ENCODE data around the gene TWIST1. TPM values are rescaled to one million over a fixed set of nuclear protein-coding genes. Genes with fewer than 3 reads are reported as not detected.

Gene TWIST1
- total and polyA plus RNA-seq, 2 donors from 2014 or later: 1.3 to 1.7 TPM

DNA sequence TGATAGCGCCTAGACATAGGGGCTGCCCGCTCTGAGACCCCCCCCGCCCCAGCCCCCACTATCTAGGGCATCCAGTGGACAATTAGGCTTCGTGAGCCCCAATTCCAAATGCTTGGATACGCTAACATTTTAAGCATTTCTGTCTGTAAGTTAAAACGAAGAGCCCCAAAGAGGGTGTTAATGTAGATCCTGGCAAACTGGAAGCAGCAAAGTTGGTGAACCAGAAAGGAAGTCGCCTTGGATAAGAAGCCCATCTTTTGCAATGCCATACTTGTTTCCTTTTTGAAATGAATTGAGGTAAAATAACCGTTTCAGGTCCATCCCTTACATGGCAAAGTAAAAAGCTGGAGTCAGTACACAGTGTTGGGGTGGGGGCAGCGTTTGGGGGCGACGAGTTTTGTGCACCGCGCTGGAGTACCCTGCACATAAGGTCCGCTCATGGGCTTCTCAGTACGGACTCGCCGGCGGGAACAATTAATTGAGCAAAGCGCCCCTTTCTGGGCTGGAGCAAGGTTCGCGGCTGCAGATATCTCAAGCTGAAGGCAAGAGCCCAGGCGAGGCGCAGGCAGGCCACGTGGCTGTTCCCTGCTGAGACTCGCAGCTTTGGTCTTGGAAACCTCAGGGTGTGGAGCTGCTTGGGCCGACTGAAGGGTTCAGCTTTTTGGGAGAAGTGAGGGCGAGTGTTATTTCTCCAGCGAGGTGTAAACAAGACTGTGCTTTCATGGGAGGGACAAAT, 1.4 kb upstream of the TWIST1 start:
- Histone ChIP-seq H3K4me1 (ENCODE audit: control insufficient read depth in 2 of 3, insufficient read depth in 2 of 3, low read depth in 1 of 3, low read length in 3 of 3) (peaks cover 0 to 6% (median 0%) of the 10 kb centered on the region in 3 donors), H3K27ac (ENCODE audit: low read depth in 2 of 2, low read length in 2 of 2) (no peak overlapping the region), H3K9ac (ENCODE audit: low read length in 3 of 3) (no peak overlapping the region), H3K36me3 (ENCODE audit: control insufficient read depth in 2 of 3, insufficient read depth in 3 of 3, low read length in 3 of 3) (no peaks in the 10 kb centered on the region), H3K27me3 (ENCODE audit: control insufficient read depth, insufficient read depth, low read length) (peaks cover 43% of the 10 kb centered on the region), H3K4me3 (ENCODE audit: low read length in 3 of 3) (no peak overlapping the region), H3K9me3 (ENCODE audit: control insufficient read depth in 2 of 3, insufficient read depth in 1 of 3, low read length in 3 of 3) (no peaks in the 10 kb centered on the region)
- FAIRE-seq: no peak
- no peak for TF ChIP-seq CTCF (IDR thresholded peaks at IDR 0.05; ENCODE audit: borderline replicate concordance, extremely low read depth, insufficient read depth)
- DNase-seq: peak in 3 of 5 donors; percentile 27 to 50 (median 42)
- intact Hi-C loops (cut with DNase I): no loop called here

- no peak for TF ChIP-seq CTCF (IDR thresholded peaks at IDR 0.05; ENCODE audit: borderline replicate concordance, extremely low read depth, insufficient read depth)
- Histone ChIP-seq H3K36me3 (ENCODE audit: control insufficient read depth in 2 of 3, insufficient read depth in 3 of 3, low read length in 3 of 3) (no peaks in the 10 kb centered on the region), H3K9me3 (ENCODE audit: control insufficient read depth in 2 of 3, insufficient read depth in 1 of 3, low read length in 3 of 3) (no peaks in the 10 kb centered on the region), H3K4me1 (ENCODE audit: control insufficient read depth in 2 of 3, insufficient read depth in 2 of 3, low read depth in 1 of 3, low read length in 3 of 3) (peaks cover 0 to 6% (median 0%) of the 10 kb centered on the region in 3 donors), H3K9ac (ENCODE audit: low read length in 3 of 3) (no peak overlapping the region), H3K4me3 (ENCODE audit: low read length in 3 of 3) (peak overlapping the region in 2 of 3 donors; percentile 20 to 41), H3K27ac (ENCODE audit: low read depth in 2 of 2, low read length in 2 of 2) (no peak overlapping the region), H3K27me3 (ENCODE audit: control insufficient read depth, insufficient read depth, low read length) (peaks cover 46% of the 10 kb centered on the region)
- DNase-seq: peak in 2 of 5 donors; percentile 20 to 34
- intact Hi-C loops (cut with DNase I): no loop called here
- no peak for FAIRE-seq
These were observed 603 bp upstream of the TWIST1 start for GRCh38 chr7:19117870-19118608.

- no peaks in the 10 kb centered on the region for H3K36me3 ChIP-seq (ENCODE audit: control insufficient read depth in 2 of 3, insufficient read depth in 3 of 3, low read length in 3 of 3)
- peaks cover 51% of the 10 kb centered on the region for H3K27me3 ChIP-seq (ENCODE audit: control insufficient read depth, insufficient read depth, low read length)
- H3K9ac ChIP-seq (ENCODE audit: low read length in 3 of 3): peak overlapping the region in 2 of 3 donors; percentile 34 to 83
- FAIRE-seq: no peak
- no peak for TF ChIP-seq CTCF (IDR thresholded peaks at IDR 0.05; ENCODE audit: borderline replicate concordance, extremely low read depth, insufficient read depth)
- intact Hi-C loops (cut with DNase I): no loop called here
- DNase-seq: peak in 4 of 5 donors; percentile 44 to 64 (median 56)
- H3K4me3 ChIP-seq (ENCODE audit: low read length in 3 of 3): peak overlapping the region; percentile 55 to 74 (median 65)
- H3K9me3 ChIP-seq (ENCODE audit: control insufficient read depth in 2 of 3, insufficient read depth in 1 of 3, low read length in 3 of 3): no peaks in the 10 kb centered on the region
- H3K4me1 ChIP-seq (ENCODE audit: control insufficient read depth in 2 of 3, insufficient read depth in 2 of 3, low read depth in 1 of 3, low read length in 3 of 3): peaks cover 0 to 8% (median 0%) of the 10 kb centered on the region in 3 donors
- no peak overlapping the region for H3K27ac ChIP-seq (ENCODE audit: low read depth in 2 of 2, low read length in 2 of 2)
These were observed 1.0 kb downstream of the TWIST1 start for GRCh38 chr7:19116121-19117090.
